SK-N-SH (cell line): ENCODE results near the gene APOOL. TPM values are rescaled to one million over a fixed set of nuclear protein-coding genes. Genes with fewer than 3 reads are reported as not detected.

ENCODE experiments used
- CTCF ChIA-PET: fragments of 300-600, 350-600 bp; formaldehyde crosslinking; extraction: SDS; loops from one replicate; lab custom pipeline; 2021; lab: Yijun Ruan, JAX
- POLR2A ChIA-PET: fragments of 350-600 bp; sonication (Branson Sonifier 250); formaldehyde crosslinking; extraction: SDS; loops from one replicate; lab custom pipeline; 2020; ENCODE audit warnings: antibody characterized with exemption, inconsistent platforms; lab: Yijun Ruan, JAX
- DNase-seq: peaks from one replicate; pipeline ENCODE4 v3.0.0; 2012
- H2AFZ ChIP-seq: fragments of 200-600 bp; sonication (generic); 2 replicates; pipeline ENCODE4 v1.8.1; 2016; ENCODE audit warnings: antibody characterized with exemption, mild to moderate bottlenecking, low read depth
- H3F3A ChIP-seq: fragments of 200-600 bp; sonication (generic); replicated peaks from 2 replicates; pipeline ENCODE3; 2016; ENCODE audit warnings: antibody characterized with exemption, mild to moderate bottlenecking; ENCODE audit not compliant: insufficient read depth
- H3K27ac ChIP-seq, 2 experiments: fragments of 200-500 bp in 1 of 2; fragments of 200-600 bp in 1 of 2; sonication (Bioruptor generic) in 1 of 2; sonication (generic), shearing (Covaris generic) in 1 of 2; 2 replicates each; pipeline versions ENCODE4 v1.5.1 to v1.6.1; 2014 to 2016; ENCODE audit warnings: low read depth in 2 of 2, inconsistent platforms in 1 of 2, low read length in 1 of 2, mild to moderate bottlenecking in 1 of 2, mixed read lengths in 1 of 2
- H3K27me3 ChIP-seq: fragments of 200-600 bp; sonication (generic), shearing (Covaris generic); 2 replicates; pipeline ENCODE4 v1.6.1; 2016; ENCODE audit warnings: mixed run types; ENCODE audit not compliant: insufficient read depth
- H3K36me3 ChIP-seq, 2 experiments: fragments of 200-500 bp in 1 of 2; fragments of 200-600 bp in 1 of 2; sonication (Bioruptor generic) in 1 of 2; sonication (generic) in 1 of 2; replicated peaks in 1 of 2; 2 replicates each; pipeline versions ENCODE3 to v1.5.1; 2014 to 2016; ENCODE audit warnings: low read length in 1 of 2, mild to moderate bottlenecking in 1 of 2; ENCODE audit not compliant: insufficient read depth in 2 of 2, control insufficient read depth in 1 of 2
- H3K4me1 ChIP-seq, 2 experiments: fragments of 200-500 bp in 1 of 2; fragments of 200-600 bp in 1 of 2; sonication (Bioruptor generic) in 1 of 2; sonication (generic), shearing (Covaris generic) in 1 of 2; 2 replicates each; pipeline versions ENCODE4 v1.5.1 to v1.6.1; 2014 to 2016; ENCODE audit warnings: low read depth in 1 of 2, low read length in 1 of 2, mixed run types in 1 of 2; ENCODE audit not compliant: insufficient read depth in 2 of 2, control insufficient read depth in 1 of 2
- H3K4me2 ChIP-seq: fragments of 200-600 bp; sonication (generic), shearing (Covaris generic); 2 replicates; pipeline ENCODE4 v1.6.1; 2017; ENCODE audit warnings: mixed run types
- H3K4me3 ChIP-seq, 2 experiments: fragments of 200-500 bp in 1 of 2; fragments of 200-600 bp in 1 of 2; sonication (Bioruptor generic) in 1 of 2; sonication (generic), shearing (Covaris generic) in 1 of 2; 2 replicates each; pipeline versions ENCODE4 v1.5.1 to v1.8.1; 2014 to 2016; ENCODE audit warnings: low read depth in 2 of 2, inconsistent platforms in 1 of 2, low read length in 1 of 2, mild to moderate bottlenecking in 1 of 2, mixed read lengths in 1 of 2, moderate library complexity in 1 of 2
- H3K79me2 ChIP-seq: fragments of 200-600 bp; sonication (generic); 2 replicates; pipeline ENCODE4 v1.8.1; 2017; ENCODE audit warnings: mild to moderate bottlenecking; ENCODE audit not compliant: insufficient read depth
- H3K9ac ChIP-seq: fragments of 200-600 bp; sonication (generic); 2 replicates; pipeline ENCODE4 v1.6.1; 2017; ENCODE audit warnings: mixed run types
- H3K9me2 ChIP-seq: fragments of 200-600 bp; sonication (generic); 2 replicates; pipeline ENCODE4 v1.6.1; 2017; ENCODE audit warnings: mixed run types
- H3K9me3 ChIP-seq: fragments of 200-600 bp; sonication (generic); 2 replicates; pipeline ENCODE4 v1.6.1; 2017; ENCODE audit warnings: mixed run types, mild to moderate bottlenecking, moderate library complexity
- H4K20me1 ChIP-seq: fragments of 200-600 bp; sonication (generic); 2 replicates; pipeline ENCODE4 v1.6.1; 2017; ENCODE audit warnings: mild to moderate bottlenecking, mixed run types; ENCODE audit not compliant: insufficient read depth
- CHD2 ChIP-seq: fragments of 150-350 bp; IDR thresholded peaks from 2 replicates; pipeline ENCODE4 v1.6.1; 2018; ENCODE audit warnings: low read length; ENCODE audit not compliant: partially characterized antibody
- FOSL2 ChIP-seq: IDR thresholded peaks from 2 replicates; pipeline ENCODE4 v1.4.0; 2012; ENCODE audit warnings: low read depth, mild to moderate bottlenecking, moderate library complexity, borderline replicate concordance
- FOXJ3 ChIP-seq: sonication (generic); formaldehyde crosslinking; IDR thresholded peaks from 2 replicates; pipeline ENCODE4 v1.5.1; 2020; ENCODE audit warnings: mild to moderate bottlenecking, missing genetic modification reagents
- GATA2 ChIP-seq: sonication (generic); formaldehyde crosslinking; IDR thresholded peaks from 2 replicates; pipeline ENCODE4 v1.5.0; 2020; ENCODE audit warnings: mild to moderate bottlenecking, missing genetic modification reagents
- IRF3 ChIP-seq: fragments of 150-350 bp; IDR thresholded peaks from 2 replicates; pipeline ENCODE4 v1.6.1; 2016; ENCODE audit warnings: mild to moderate bottlenecking, low read depth, low read length
- MEF2A ChIP-seq: IDR thresholded peaks from 2 replicates; pipeline ENCODE4 v1.4.0; 2012; ENCODE audit warnings: low read depth, borderline replicate concordance
- NFIC ChIP-seq: IDR thresholded peaks from 2 replicates; pipeline ENCODE4 v1.4.0; 2012; ENCODE audit warnings: borderline replicate concordance
- RXRA ChIP-seq: IDR thresholded peaks from 2 replicates; pipeline ENCODE4 v1.4.0; 2012; ENCODE audit warnings: low read depth, mild to moderate bottlenecking, borderline replicate concordance
- SMC3 ChIP-seq: IDR thresholded peaks from 2 replicates; pipeline ENCODE4 v1.6.1; 2012; ENCODE audit warnings: low read depth, low read length, improper control_type of control experiment
- TCF12 ChIP-seq: IDR thresholded peaks from 2 replicates; pipeline ENCODE4 v1.4.0; 2012
- TEAD4 ChIP-seq: IDR thresholded peaks from 2 replicates; pipeline ENCODE4 v1.4.0; 2012; ENCODE audit warnings: mild to moderate bottlenecking, borderline replicate concordance; ENCODE audit not compliant: insufficient read depth
- YY1 ChIP-seq: IDR thresholded peaks from 2 replicates; pipeline ENCODE4 v1.4.0; 2012; ENCODE audit warnings: low read depth, mild to moderate bottlenecking
- ZBTB33 ChIP-seq: IDR thresholded peaks from 2 replicates; pipeline ENCODE4 v1.4.0; 2012; ENCODE audit warnings: low read depth, borderline replicate concordance
- WGBS: methylation state at CpG from one replicate; pipeline ENCODE4 v1.1.6; 2017; ENCODE audit warnings: low lambda C conversion rate; 5-methylcytosine and 5-hydroxymethylcytosine counted together
- polyA plus RNA-seq, 3 experiments: library from polyadenylated mRNA; depleted of rRNA; stranded (reverse); fragments of >200 nt; gene quantifications; 2 replicates each; pipeline ENCODE4 v1.2.3, GENCODE V29; 2012
- TF ChIP-seq, protein P1 (sequence below): IDR thresholded peaks from 2 replicates; pipeline ENCODE4 v1.4.0; 2012; ENCODE audit warnings: low read depth
- TF ChIP-seq, protein P2 (sequence below): fragments of 150-350 bp; IDR thresholded peaks from 2 replicates; pipeline ENCODE4 v1.6.1; 2017; ENCODE audit warnings: antibody characterized with exemption, low read length, low read depth, borderline replicate concordance
- TF ChIP-seq, protein P3 (sequence below): IDR thresholded peaks from 2 replicates; pipeline ENCODE4; 2012

Gene APOOL
- polyA plus RNA-seq, 1 of the 3 experiments (the other 2 are of a cell fraction) = 2.4 TPM

DNA sequence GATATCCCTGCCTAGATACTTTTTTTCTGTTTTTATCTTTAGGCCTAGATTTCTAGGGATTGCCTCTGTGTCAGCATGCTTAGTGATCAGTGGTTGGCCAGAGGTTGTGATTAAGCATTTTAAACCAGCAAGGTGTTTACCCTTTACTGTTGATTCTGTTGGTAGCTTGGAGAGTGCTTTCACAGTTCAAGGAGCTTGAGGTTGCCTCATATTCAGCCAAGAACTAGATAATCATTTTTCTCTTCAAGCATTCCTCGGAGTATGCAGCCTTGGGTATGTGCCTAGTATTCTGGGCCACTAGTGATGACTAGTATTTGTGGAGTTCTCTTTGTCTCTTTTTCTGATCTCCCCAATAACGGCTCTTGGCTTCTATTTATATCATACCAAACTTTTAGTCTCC is 20.4 kb downstream of the APOOL start:
- 53% methylated on average over 2 of the region's 2 CpGs for WGBS

More for the DNA sequence above, 20.4 kb downstream of the APOOL start:
- Histone ChIP-seq H3K9ac (no peak overlapping the region), H3F3A (no peaks in the 10 kb centered on the region), H3K4me3 (no peak overlapping the region), H3K36me3 (no peaks in the 10 kb centered on the region), H3K27me3 (no peaks in the 10 kb centered on the region), H3K9me2 (no peaks in the 10 kb centered on the region), H3K27ac (no peak overlapping the region), H2AFZ (no peak overlapping the region), H3K9me3 (no peaks in the 10 kb centered on the region), H3K4me1 (no peaks in the 10 kb centered on the region), H3K4me2 (no peak overlapping the region), H3K79me2 (peaks cover 26% of the 10 kb centered on the region; the same call in 1 of the 2 replicates), H4K20me1 (no peaks in the 10 kb centered on the region)
- DNase-seq = no peak
- POLR2A ChIA-PET = no interaction called here
- TF ChIP-seq MEF2A = no peak
- no peak for TF ChIP-seq IRF3
- TF ChIP-seq ZBTB33 = no peak
- TF ChIP-seq FOSL2 = no peak
- TF ChIP-seq RXRA = no peak
- TF ChIP-seq, protein P1, sequence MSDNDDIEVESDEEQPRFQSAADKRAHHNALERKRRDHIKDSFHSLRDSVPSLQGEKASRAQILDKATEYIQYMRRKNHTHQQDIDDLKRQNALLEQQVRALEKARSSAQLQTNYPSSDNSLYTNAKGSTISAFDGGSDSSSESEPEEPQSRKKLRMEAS = no peak
- TF ChIP-seq TCF12 = no peak
- TF ChIP-seq, protein P2, sequence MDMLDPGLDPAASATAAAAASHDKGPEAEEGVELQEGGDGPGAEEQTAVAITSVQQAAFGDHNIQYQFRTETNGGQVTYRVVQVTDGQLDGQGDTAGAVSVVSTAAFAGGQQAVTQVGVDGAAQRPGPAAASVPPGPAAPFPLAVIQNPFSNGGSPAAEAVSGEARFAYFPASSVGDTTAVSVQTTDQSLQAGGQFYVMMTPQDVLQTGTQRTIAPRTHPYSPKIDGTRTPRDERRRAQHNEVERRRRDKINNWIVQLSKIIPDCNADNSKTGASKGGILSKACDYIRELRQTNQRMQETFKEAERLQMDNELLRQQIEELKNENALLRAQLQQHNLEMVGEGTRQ = no peak
- TF ChIP-seq, protein P3, sequence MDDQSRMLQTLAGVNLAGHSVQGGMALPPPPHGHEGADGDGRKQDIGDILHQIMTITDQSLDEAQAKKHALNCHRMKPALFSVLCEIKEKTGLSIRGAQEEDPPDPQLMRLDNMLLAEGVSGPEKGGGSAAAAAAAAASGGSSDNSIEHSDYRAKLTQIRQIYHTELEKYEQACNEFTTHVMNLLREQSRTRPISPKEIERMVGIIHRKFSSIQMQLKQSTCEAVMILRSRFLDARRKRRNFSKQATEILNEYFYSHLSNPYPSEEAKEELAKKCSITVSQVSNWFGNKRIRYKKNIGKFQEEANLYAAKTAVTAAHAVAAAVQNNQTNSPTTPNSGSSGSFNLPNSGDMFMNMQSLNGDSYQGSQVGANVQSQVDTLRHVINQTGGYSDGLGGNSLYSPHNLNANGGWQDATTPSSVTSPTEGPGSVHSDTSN = no peak
- no peak for TF ChIP-seq FOXJ3 (CRISPR knock-in tag)
- no peak for TF ChIP-seq NFIC
- TF ChIP-seq CHD2 = no peak
- no peak for TF ChIP-seq TEAD4
- no peak for TF ChIP-seq GATA2
- TF ChIP-seq SMC3 = no peak
- no peak for TF ChIP-seq YY1
- CTCF ChIA-PET = no interaction called here
